H1 (cell line): ENCODE data around the gene HECTD3.

Experiments used
- CTCF ChIP-seq, 3 experiments: IDR thresholded peaks; 1 replicate in 2 of 3; 2 replicates in 1 of 3; pipeline versions ENCODE4 v1.5.1 to v1.6.1; 2011; ENCODE audit warnings: low read length in 3 of 3, mild to moderate bottlenecking in 3 of 3, inconsistent platforms in 2 of 3, low read depth in 1 of 3, moderate library complexity in 1 of 3; ENCODE audit not compliant: insufficient read depth in 1 of 3; ENCODE audit errors: control extremely low read depth in 1 of 3
- EZH2 ChIP-seq: fragments of 200-600 bp; sonication (generic); IDR thresholded peaks from 2 replicates; pipeline ENCODE4 v1.7.1; 2012; ENCODE audit warnings: low read depth, mild to moderate bottlenecking, moderate library complexity, low read length, inconsistent platforms; ENCODE audit not compliant: severe bottlenecking
- GTF2F1 ChIP-seq: IDR thresholded peaks from 2 replicates; pipeline ENCODE4 v1.6.1; 2012; ENCODE audit warnings: low read depth, low read length, improper control_type of control experiment, borderline replicate concordance
- HDAC6 ChIP-seq: IDR thresholded peaks from one replicate; pipeline ENCODE4 v1.7.1; 2012; ENCODE audit warnings: low read depth, mild to moderate bottlenecking, inconsistent platforms, low read length, moderate library complexity
- MAX ChIP-seq: IDR thresholded peaks from 2 replicates; pipeline ENCODE4 v1.6.1; 2012; ENCODE audit warnings: inconsistent platforms
- POLR2A ChIP-seq, 2 experiments: IDR thresholded peaks; 1 replicate in 1 of 2; 2 replicates in 1 of 2; pipeline ENCODE4 v1.6.1; 2011; ENCODE audit warnings: low read depth in 2 of 2, low read length in 2 of 2, mild to moderate bottlenecking in 2 of 2; ENCODE audit errors: control extremely low read depth in 1 of 2
- POLR2AphosphoS5 ChIP-seq: IDR thresholded peaks from 2 replicates; pipeline ENCODE4 v1.6.1; 2011; ENCODE audit warnings: low read depth, low read length
- RBBP5 ChIP-seq: IDR thresholded peaks from 2 replicates; pipeline ENCODE4 v1.7.1; 2012; ENCODE audit warnings: low read depth, mild to moderate bottlenecking, inconsistent platforms, low read length, moderate library complexity, borderline replicate concordance
- SP1 ChIP-seq: IDR thresholded peaks from 2 replicates; pipeline ENCODE4 v1.6.1; 2011; ENCODE audit warnings: low read depth, low read length
- TAF7 ChIP-seq: optimal IDR thresholded peaks from 2 replicates; pipeline ENCODE3; 2011; ENCODE audit warnings: low read depth, mild to moderate bottlenecking, inconsistent platforms, low read length, moderate library complexity, borderline replicate concordance
- ZNF274 ChIP-seq: IDR thresholded peaks from 2 replicates; pipeline ENCODE4 v1.7.0; 2012; ENCODE audit warnings: low read length, borderline replicate concordance; ENCODE audit errors: extremely low read depth

GRCh38 chr1:44999232-44999631 is 11.9 kb downstream of the HECTD3 start:
- TF ChIP-seq ZNF274 (no peak), CTCF (IDR thresholded peaks at IDR 0.05; ENCODE audit: control extremely low read depth in 1 of 3, insufficient read depth in 1 of 3, low read depth in 1 of 3, low read length in 3 of 3) (no peak), EZH2 (no peak), GTF2F1 (no peak), MAX (no peak), HDAC6 (no peak), SP1 (no peak), POLR2A (IDR thresholded peaks at IDR 0.05; ENCODE audit: control extremely low read depth in 1 of 2, low read depth in 2 of 2, low read length in 2 of 2) (no peak), TAF7 (no peak), POLR2AphosphoS5 (no peak), RBBP5 (no peak)
